ENCODE data around the gene CNOT3.

Gene CNOT3

GRCh38 chr19:54152267-54152666 is 14.7 kb downstream of the CNOT3 start:
- no peak for DNase-seq (ENCODE audit: low read depth, low spot score)
- POLR2A ChIA-PET: interaction anchor here (1.0 kb wide), 2 partner anchors 15 to 37 kb away, joined by 3 to 5 read pairs; partner anchors contain the start of genes CNOT3, PRPF31 and TFPT
- no peak for TF ChIP-seq CTCF (IDR thresholded peaks at IDR 0.05; ENCODE audit: insufficient read depth, low read length, missing control alignments)
- H3K4me3 ChIP-seq (ENCODE audit: low read depth, low read length): no peak overlapping the region
- CTCF ChIA-PET: interaction anchor here (1.0 kb wide), 1 partner anchor 12 kb away, joined by 3 read pairs; no protein-coding TSS in a partner anchor

- no peak overlapping the region for H3K4me3 ChIP-seq (ENCODE audit: low read depth, low read length)
- ChIA-PET POLR2A (no interaction called here), CTCF (no interaction called here)
- DNase-seq (ENCODE audit: low read depth, low spot score): no peak
- TF ChIP-seq CTCF (IDR thresholded peaks at IDR 0.05; ENCODE audit: insufficient read depth, low read length, missing control alignments): no peak
Observed at GRCh38 chr19:54152878-54153524, 15.4 kb downstream of the CNOT3 start.

- TF ChIP-seq CTCF (IDR thresholded peaks at IDR 0.05; ENCODE audit: insufficient read depth, low read length, missing control alignments): no peak
- ChIA-PET CTCF (no interaction called here), POLR2A (no interaction called here)
- no peak for DNase-seq (ENCODE audit: low read depth, low spot score)
- H3K4me3 ChIP-seq (ENCODE audit: low read depth, low read length): no peak overlapping the region
Observed at GRCh38 chr19:54153731-54154326, 16.3 kb downstream of the CNOT3 start.

- POLR2A ChIA-PET: interaction anchor here (1.4 kb wide), 1 partner anchor 11 kb away, joined by 3 read pairs; no protein-coding TSS in a partner anchor
- TF ChIP-seq CTCF (IDR thresholded peaks at IDR 0.05; ENCODE audit: insufficient read depth, low read length, missing control alignments): no peak
- CTCF ChIA-PET: no interaction called here
- no peak overlapping the region for H3K4me3 ChIP-seq (ENCODE audit: low read depth, low read length)
- DNase-seq (ENCODE audit: low read depth, low spot score): no peak
Observed at GRCh38 chr19:54154603-54155345, 17.2 kb downstream of the CNOT3 start.

GRCh38 chr19:54155694-54156093 is 18.1 kb downstream of the CNOT3 start:
- CTCF ChIA-PET: interaction anchor here (1.7 kb wide), 1 partner anchor 14 kb away, joined by 9 read pairs; no protein-coding TSS in a partner anchor
- no peak for TF ChIP-seq CTCF (IDR thresholded peaks at IDR 0.05; ENCODE audit: insufficient read depth, low read length, missing control alignments)
- no peak for DNase-seq (ENCODE audit: low read depth, low spot score)
- no peak overlapping the region for H3K4me3 ChIP-seq (ENCODE audit: low read depth, low read length)
- POLR2A ChIA-PET: interaction anchor here (0.7 to 1.4 kb wide), 2 partner anchors 12 to 19 kb away, joined by 3 read pairs; no protein-coding TSS in a partner anchor

- CTCF ChIA-PET: interaction anchor here (1.7 kb wide), 1 partner anchor 13 kb away, joined by 9 read pairs; no protein-coding TSS in a partner anchor
- no peak for DNase-seq (ENCODE audit: low read depth, low spot score)
- H3K4me3 ChIP-seq (ENCODE audit: low read depth, low read length): no peak overlapping the region
- TF ChIP-seq CTCF (IDR thresholded peaks at IDR 0.05; ENCODE audit: insufficient read depth, low read length, missing control alignments): no peak
- POLR2A ChIA-PET: interaction anchor here (0.7 kb wide), 1 partner anchor 20 kb away, joined by 3 read pairs; no protein-coding TSS in a partner anchor
Observed at GRCh38 chr19:54156490-54156889, 18.9 kb downstream of the CNOT3 start.

Measured in AG04449 (cell line).